ENCODE measurements around the gene ZNF414. TPM values are rescaled to one million over a fixed set of nuclear protein-coding genes. Genes with fewer than 3 reads are reported as not detected.

Gene ZNF414
- total and polyA plus RNA-seq, 2 experiments from 2014 or later, result 1.8 to 13.0 TPM

- 2% methylated on average over 14 to 15 of the region's 15 CpGs for WGBS, 2 experiments (ENCODE audit: low coverage in 1 of 2, low lambda C conversion rate in 2 of 2, missing lambda C conversion rate in 2 of 2)
- peak overlapping the region; percentile 98 for H2AFZ ChIP-seq
- no peaks in the 10 kb centered on the region for H3F3A ChIP-seq (ENCODE audit: insufficient read depth)
- H3K9ac ChIP-seq, result peak overlapping the region; percentile 75
- peak overlapping the region; percentile 97 for H3K4me2 ChIP-seq (ENCODE audit: unreplicated experiment)
- no peaks in the 10 kb centered on the region for H3K9me2 ChIP-seq (ENCODE audit: insufficient read depth)
- H3K9me3 ChIP-seq (ENCODE audit: low read depth), result no peaks in the 10 kb centered on the region
- peak overlapping the region; percentile 59 for H3K27ac ChIP-seq
- no peak for DNase-seq
- H3K4me1 ChIP-seq (ENCODE audit: insufficient read depth), result no peaks in the 10 kb centered on the region
- in situ Hi-C loops (cut with MboI), result no loop called here
- no peaks in the 10 kb centered on the region for H3K27me3 ChIP-seq (replicated peaks; ENCODE audit: insufficient read depth)
- H3K79me2 ChIP-seq (ENCODE audit: insufficient read depth), result peaks cover 12% of the 10 kb centered on the region; the same call in 1 of the 2 replicates
- H4K20me1 ChIP-seq (ENCODE audit: insufficient read depth), result 0 out of 2 replicates have a peak, but pooled peaks cover 7% of the 10 kb centered on the region
- TF ChIP-seq EZH2phosphoT487 (IDR thresholded peaks at IDR 0.05; ENCODE audit: insufficient read depth, low read depth) (no peak), EZH2 (IDR thresholded peaks at IDR 0.05; ENCODE audit: insufficient read depth, poor library complexity, severe bottlenecking) (no peak)
- H3K36me3 ChIP-seq (ENCODE audit: low read depth), result no peaks in the 10 kb centered on the region
- peak overlapping the region; percentile 79 for H3K4me3 ChIP-seq
Measured at GRCh38 chr19:8525401-8525684, 11.4 kb upstream of the ZNF414 start.

- WGBS, 2 experiments (ENCODE audit: low coverage in 1 of 2, low lambda C conversion rate in 2 of 2, missing lambda C conversion rate in 2 of 2), result 92 to 97% methylated on average over 6 of the region's 6 CpGs
- H3K9me2 ChIP-seq (ENCODE audit: insufficient read depth), result no peaks in the 10 kb centered on the region
Measured at GRCh38 chr19:8519388-8519787, 5.4 kb upstream of the ZNF414 start.

GRCh38 chr19:8518536-8518935 lies 4.6 kb upstream of the ZNF414 start:
- Histone ChIP-seq H3K79me2 (ENCODE audit: insufficient read depth) (no peaks in the 10 kb centered on the region), H4K20me1 (ENCODE audit: insufficient read depth) (no peaks in the 10 kb centered on the region), H3K9ac (no peak overlapping the region), H3K9me3 (ENCODE audit: low read depth) (no peaks in the 10 kb centered on the region), H3K27me3 (replicated peaks; ENCODE audit: insufficient read depth) (no peaks in the 10 kb centered on the region), H3K9me2 (ENCODE audit: insufficient read depth) (no peaks in the 10 kb centered on the region), H2AFZ (no peak overlapping the region; the same call in 1 of the 2 replicates), H3K4me2 (ENCODE audit: unreplicated experiment) (no peak overlapping the region), H3K27ac (peak overlapping the region; percentile 69), H3K4me3 (no peak overlapping the region), H3K4me1 (ENCODE audit: insufficient read depth) (peaks cover 11% of the 10 kb centered on the region), H3F3A (ENCODE audit: insufficient read depth) (0 out of 2 replicates have a peak, but pooled peaks cover 13% of the 10 kb centered on the region), H3K36me3 (ENCODE audit: low read depth) (no peaks in the 10 kb centered on the region)
- in situ Hi-C loops (cut with MboI), result no loop called here
- DNase-seq, result no peak
- 81 to 82% methylated on average over 10 to 11 of the region's 11 CpGs for WGBS, 2 experiments (ENCODE audit: low coverage in 1 of 2, low lambda C conversion rate in 2 of 2, missing lambda C conversion rate in 2 of 2)
- no peak for TF ChIP-seq EZH2phosphoT487 (IDR thresholded peaks at IDR 0.05; ENCODE audit: insufficient read depth, low read depth)
- TF ChIP-seq EZH2 (IDR thresholded peaks at IDR 0.05; ENCODE audit: insufficient read depth, poor library complexity, severe bottlenecking), result no peak

More at GRCh38 chr19:8519388-8519787, 5.4 kb upstream of the ZNF414 start:
- Histone ChIP-seq H3K27me3 (replicated peaks; ENCODE audit: insufficient read depth) (no peaks in the 10 kb centered on the region), H3K9me3 (ENCODE audit: low read depth) (no peaks in the 10 kb centered on the region), H3K4me3 (no peak overlapping the region), H3K9ac (no peak overlapping the region), H3K79me2 (ENCODE audit: insufficient read depth) (no peaks in the 10 kb centered on the region), H4K20me1 (ENCODE audit: insufficient read depth) (no peaks in the 10 kb centered on the region), H2AFZ (no peak overlapping the region), H3F3A (ENCODE audit: insufficient read depth) (0 out of 2 replicates have a peak, but pooled peaks cover 13% of the 10 kb centered on the region), H3K4me1 (ENCODE audit: insufficient read depth) (peaks cover 10% of the 10 kb centered on the region), H3K36me3 (ENCODE audit: low read depth) (no peaks in the 10 kb centered on the region), H3K4me2 (ENCODE audit: unreplicated experiment) (no peak overlapping the region), H3K27ac (no peak overlapping the region)
- in situ Hi-C loops (cut with MboI), result no loop called here
- no peak for DNase-seq
- TF ChIP-seq EZH2phosphoT487 (IDR thresholded peaks at IDR 0.05; ENCODE audit: insufficient read depth, low read depth), result no peak
- no peak for TF ChIP-seq EZH2 (IDR thresholded peaks at IDR 0.05; ENCODE audit: insufficient read depth, poor library complexity, severe bottlenecking)

GRCh38 chr19:8517551-8518442 lies 3.8 kb upstream of the ZNF414 start:
- peak overlapping the region; percentile 4 for H3K4me2 ChIP-seq (ENCODE audit: unreplicated experiment)
- DNase-seq, result peak; percentile 81
- peak overlapping the region; percentile 68 for H2AFZ ChIP-seq
- H3K4me1 ChIP-seq (ENCODE audit: insufficient read depth), result peaks cover 18% of the 10 kb centered on the region
- peak overlapping the region; percentile 7; the same call in 1 of the 2 replicates for H3K9ac ChIP-seq
- 51 to 53% methylated on average over 10 of the region's 10 CpGs for WGBS, 2 experiments (ENCODE audit: low coverage in 1 of 2, low lambda C conversion rate in 2 of 2, missing lambda C conversion rate in 2 of 2)
- H3K36me3 ChIP-seq (ENCODE audit: low read depth), result no peaks in the 10 kb centered on the region
- H3F3A ChIP-seq (ENCODE audit: insufficient read depth), result peaks cover 20% of the 10 kb centered on the region
- in situ Hi-C loops (cut with MboI), result no loop called here
- peak overlapping the region; percentile 69 for H3K27ac ChIP-seq
- TF ChIP-seq EZH2 (IDR thresholded peaks at IDR 0.05; ENCODE audit: insufficient read depth, poor library complexity, severe bottlenecking) (no peak), EZH2phosphoT487 (IDR thresholded peaks at IDR 0.05; ENCODE audit: insufficient read depth, low read depth) (no peak)
- H3K4me3 ChIP-seq, result no peak overlapping the region
- H3K9me3 ChIP-seq (ENCODE audit: low read depth), result no peaks in the 10 kb centered on the region
- no peaks in the 10 kb centered on the region for H3K9me2 ChIP-seq (ENCODE audit: insufficient read depth)
- no peaks in the 10 kb centered on the region for H3K79me2 ChIP-seq (ENCODE audit: insufficient read depth)
- H4K20me1 ChIP-seq (ENCODE audit: insufficient read depth), result no peaks in the 10 kb centered on the region
- no peaks in the 10 kb centered on the region for H3K27me3 ChIP-seq (replicated peaks; ENCODE audit: insufficient read depth)
